ENCODE results near the gene EIF4E1B. TPM values are rescaled to one million over a fixed set of nuclear protein-coding genes. Genes with fewer than 3 reads are reported as not detected.

The EIF4E1B gene, protein sequence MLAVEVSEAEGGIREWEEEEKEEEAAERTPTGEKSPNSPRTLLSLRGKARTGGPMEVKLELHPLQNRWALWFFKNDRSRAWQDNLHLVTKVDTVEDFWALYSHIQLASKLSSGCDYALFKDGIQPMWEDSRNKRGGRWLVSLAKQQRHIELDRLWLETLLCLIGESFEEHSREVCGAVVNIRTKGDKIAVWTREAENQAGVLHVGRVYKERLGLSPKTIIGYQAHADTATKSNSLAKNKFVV
- total RNA-seq (2022) (not detected in 2 replicates), Bru-seq, nascent RNA (not detected), BruChase-seq, experiment 1, labeled RNA remaining after a 6-hour chase (percentile 8 among the genes with signal in this experiment), BruChase-seq, experiment 2, labeled RNA remaining after a 2-hour chase (percentile 6 among the genes with signal in this experiment)
- long read RNA-seq, result 0 reads

DNA sequence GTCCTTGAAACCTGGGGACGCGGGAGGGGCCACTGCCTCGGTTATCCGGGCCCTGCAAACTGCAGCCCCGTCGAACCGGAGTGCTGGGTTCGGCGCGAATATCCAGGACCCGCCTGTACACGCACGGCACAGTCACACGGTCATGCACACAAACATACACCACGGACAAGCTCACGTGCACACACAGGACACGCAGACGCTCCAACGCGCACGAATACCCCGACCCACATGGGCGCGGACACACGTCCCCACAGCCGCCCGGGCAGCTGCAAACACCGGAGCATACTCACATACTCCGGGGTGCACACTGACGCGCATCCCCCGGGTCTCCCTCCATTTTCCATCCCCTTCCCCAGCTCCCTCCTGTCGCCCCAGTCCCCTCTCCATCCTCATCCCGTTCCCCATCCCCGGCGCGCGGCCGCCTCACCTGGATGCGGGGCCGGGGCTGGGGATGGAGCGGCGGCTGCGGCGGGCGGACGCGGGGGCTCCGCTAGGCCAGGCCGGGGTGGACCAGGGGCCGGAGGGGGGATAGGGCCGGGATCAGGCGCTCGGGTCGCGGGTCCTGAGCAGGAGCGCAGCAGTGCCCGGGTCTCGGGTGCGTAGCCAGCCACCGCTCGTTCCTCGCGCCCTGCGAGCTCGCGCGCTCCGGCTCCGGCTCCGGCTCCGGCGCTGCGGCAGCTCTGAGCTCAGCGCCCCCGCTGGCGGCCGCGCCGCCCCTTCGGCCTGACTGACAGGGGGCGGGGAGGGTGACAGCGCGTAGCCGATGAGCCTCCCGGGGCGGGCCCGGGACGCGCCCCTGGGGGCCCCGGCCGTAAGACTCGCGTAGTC, at the start of gene EIF4E1B, which contains the start of gene SNCB:
Gene EIF4E1B, plus strand, starts transcription at position 823 of the 828 bp plus-strand sequence. CDS start 12,113 bp downstream, outside the sequence.
Gene SNCB, minus strand, starts transcription at position 682 of the 828 bp plus-strand sequence. CDS start 880 bp downstream, outside the sequence.
- Mint-ChIP-seq H3K4me1 (ENCODE audit: low read depth, unreplicated experiment) (peaks cover 40% of the 10 kb centered on the region), H3K4me3 (ENCODE audit: low read depth, unreplicated experiment) (peak within 1 kb of the TSS; percentile 27), H3K27me3 (ENCODE audit: unreplicated experiment) (peaks cover 92% of the 10 kb centered on the region), H3K36me3 (ENCODE audit: insufficient read depth, unreplicated experiment) (no peaks in the 10 kb centered on the region), H3K27ac (ENCODE audit: unreplicated experiment) (no peak within 1 kb of the TSS), H3K9me3 (ENCODE audit: low read depth, unreplicated experiment) (peaks cover 2% of the 10 kb centered on the region)
- intact Hi-C loops (cut with micrococcal nuclease; ENCODE audit: unreplicated experiment), result no loop called here
- TF ChIP-seq, protein P1, sequence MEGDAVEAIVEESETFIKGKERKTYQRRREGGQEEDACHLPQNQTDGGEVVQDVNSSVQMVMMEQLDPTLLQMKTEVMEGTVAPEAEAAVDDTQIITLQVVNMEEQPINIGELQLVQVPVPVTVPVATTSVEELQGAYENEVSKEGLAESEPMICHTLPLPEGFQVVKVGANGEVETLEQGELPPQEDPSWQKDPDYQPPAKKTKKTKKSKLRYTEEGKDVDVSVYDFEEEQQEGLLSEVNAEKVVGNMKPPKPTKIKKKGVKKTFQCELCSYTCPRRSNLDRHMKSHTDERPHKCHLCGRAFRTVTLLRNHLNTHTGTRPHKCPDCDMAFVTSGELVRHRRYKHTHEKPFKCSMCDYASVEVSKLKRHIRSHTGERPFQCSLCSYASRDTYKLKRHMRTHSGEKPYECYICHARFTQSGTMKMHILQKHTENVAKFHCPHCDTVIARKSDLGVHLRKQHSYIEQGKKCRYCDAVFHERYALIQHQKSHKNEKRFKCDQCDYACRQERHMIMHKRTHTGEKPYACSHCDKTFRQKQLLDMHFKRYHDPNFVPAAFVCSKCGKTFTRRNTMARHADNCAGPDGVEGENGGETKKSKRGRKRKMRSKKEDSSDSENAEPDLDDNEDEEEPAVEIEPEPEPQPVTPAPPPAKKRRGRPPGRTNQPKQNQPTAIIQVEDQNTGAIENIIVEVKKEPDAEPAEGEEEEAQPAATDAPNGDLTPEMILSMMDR (IDR thresholded peaks at IDR 0.05; ENCODE audit: unreplicated experiment), result no peak
- CTCF ChIA-PET, result interaction anchor here (0.9 to 1.7 kb wide), 3 partner anchors 8 to 92 kb away, joined by 3 to 4 read pairs (median 3); partner anchors contain the start of genes RNF44 and TSPAN17
- peak; percentile 46 for DNase-seq
- no TSS peak for BruUV-seq (replicated peaks)

DNA sequence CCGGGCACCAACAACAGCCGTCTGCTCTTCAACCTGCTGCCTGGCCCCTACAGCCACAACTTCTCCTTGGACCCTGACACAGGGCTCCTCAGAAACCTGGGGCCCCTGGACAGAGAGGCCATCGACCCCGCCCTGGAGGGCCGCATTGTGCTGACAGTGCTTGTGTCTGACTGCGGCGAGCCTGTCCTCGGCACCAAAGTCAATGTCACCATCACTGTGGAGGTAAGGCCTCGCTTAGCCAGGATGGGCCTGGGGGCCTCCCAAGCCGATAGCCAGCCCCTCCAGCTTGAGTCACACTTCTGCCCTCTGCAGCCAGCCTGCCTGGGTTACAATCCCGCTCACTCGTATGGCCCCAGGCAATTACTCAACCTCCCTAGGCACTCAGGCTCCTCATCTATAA, 49.1 kb upstream of the EIF4E1B start:
- CTCF ChIA-PET, result interaction anchor here (0.6 kb wide), 1 partner anchor 150 kb away, joined by 3 read pairs; no protein-coding TSS in a partner anchor
- no peak overlapping the region for H3K27ac Mint-ChIP-seq (ENCODE audit: unreplicated experiment)
- no peaks in the 10 kb centered on the region for H3K27me3 Mint-ChIP-seq (ENCODE audit: unreplicated experiment)
- no peak overlapping the region for H3K4me3 Mint-ChIP-seq (ENCODE audit: low read depth, unreplicated experiment)
- H3K36me3 Mint-ChIP-seq (ENCODE audit: insufficient read depth, unreplicated experiment), result no peaks in the 10 kb centered on the region
- TF ChIP-seq, protein P1 (IDR thresholded peaks at IDR 0.05; ENCODE audit: unreplicated experiment), result no peak
- intact Hi-C loops (cut with micrococcal nuclease; ENCODE audit: unreplicated experiment), result no loop called here
- H3K9me3 Mint-ChIP-seq (ENCODE audit: low read depth, unreplicated experiment), result no peaks in the 10 kb centered on the region
- H3K4me1 Mint-ChIP-seq (ENCODE audit: low read depth, unreplicated experiment), result no peaks in the 10 kb centered on the region
- no TSS peak for BruUV-seq (replicated peaks)
- no peak for DNase-seq

DNA sequence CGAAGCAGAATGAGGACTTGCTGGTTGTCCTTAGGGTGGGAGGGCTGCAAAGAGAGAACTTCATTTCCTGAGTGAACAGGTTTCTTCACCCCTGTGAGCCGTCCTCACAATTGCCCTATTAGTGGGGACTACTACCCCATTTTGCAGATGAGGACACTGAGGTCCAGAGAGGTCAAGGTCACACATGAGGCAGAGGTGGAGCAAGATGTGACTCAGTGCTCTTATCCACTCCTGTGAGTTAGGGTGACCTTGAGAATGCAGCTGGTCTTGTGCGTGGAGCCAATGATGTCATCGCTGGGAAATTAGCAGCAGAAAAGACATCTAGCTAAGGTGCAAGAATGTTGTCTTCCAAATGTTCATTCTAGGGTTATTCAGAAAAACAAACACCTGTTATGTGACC, 47.4 kb upstream of the EIF4E1B start:
- Mint-ChIP-seq H3K4me1 (ENCODE audit: low read depth, unreplicated experiment) (no peaks in the 10 kb centered on the region), H3K9me3 (ENCODE audit: low read depth, unreplicated experiment) (peaks cover 2% of the 10 kb centered on the region), H3K27ac (ENCODE audit: unreplicated experiment) (no peak overlapping the region), H3K36me3 (ENCODE audit: insufficient read depth, unreplicated experiment) (no peaks in the 10 kb centered on the region), H3K4me3 (ENCODE audit: low read depth, unreplicated experiment) (no peak overlapping the region), H3K27me3 (ENCODE audit: unreplicated experiment) (no peaks in the 10 kb centered on the region)
- CTCF ChIA-PET, result interaction anchor here (0.6 kb wide), 1 partner anchor 13 kb away, joined by 3 read pairs; no protein-coding TSS in a partner anchor
- no peak for DNase-seq
- TF ChIP-seq, protein P1 (IDR thresholded peaks at IDR 0.05; ENCODE audit: unreplicated experiment), result no peak
- intact Hi-C loops (cut with micrococcal nuclease; ENCODE audit: unreplicated experiment), result no loop called here
- no TSS peak for BruUV-seq (replicated peaks)

DNA sequence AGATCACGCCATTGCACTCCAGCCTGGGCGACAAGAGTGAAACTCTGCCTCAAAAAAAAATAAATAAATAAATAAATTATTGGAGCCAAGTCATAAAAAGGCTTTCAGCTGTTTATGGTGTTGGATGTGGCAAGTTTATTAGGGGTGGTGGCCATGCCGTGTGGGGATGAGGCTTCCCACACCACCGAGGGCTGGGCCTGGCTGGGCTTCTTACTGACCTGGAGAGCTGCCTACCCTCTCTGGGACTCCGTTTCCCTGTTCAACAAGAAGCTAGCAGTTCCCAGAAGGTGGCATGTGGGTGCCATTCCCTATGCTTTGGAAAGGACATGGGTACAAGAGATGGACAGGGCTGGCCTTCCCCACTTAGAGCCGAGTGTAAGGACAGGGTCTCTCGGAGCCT, 43.1 kb upstream of the EIF4E1B start:
- TF ChIP-seq, protein P1 (IDR thresholded peaks at IDR 0.05; ENCODE audit: unreplicated experiment), result no peak
- BruUV-seq (replicated peaks), result no TSS peak
- no peaks in the 10 kb centered on the region for H3K27me3 Mint-ChIP-seq (ENCODE audit: unreplicated experiment)
- peaks cover 5% of the 10 kb centered on the region for H3K9me3 Mint-ChIP-seq (ENCODE audit: low read depth, unreplicated experiment)
- H3K36me3 Mint-ChIP-seq (ENCODE audit: insufficient read depth, unreplicated experiment), result no peaks in the 10 kb centered on the region
- no peaks in the 10 kb centered on the region for H3K4me1 Mint-ChIP-seq (ENCODE audit: low read depth, unreplicated experiment)
- H3K27ac Mint-ChIP-seq (ENCODE audit: unreplicated experiment), result no peak overlapping the region
- intact Hi-C loops (cut with micrococcal nuclease; ENCODE audit: unreplicated experiment), result no loop called here
- H3K4me3 Mint-ChIP-seq (ENCODE audit: low read depth, unreplicated experiment), result no peak overlapping the region
- no peak for DNase-seq
- CTCF ChIA-PET, result interaction anchor here (0.6 to 1.1 kb wide), 2 partner anchors 60 to 351 kb away, joined by 3 to 4 read pairs; partner anchors contain the start of gene TSPAN17
